GM12878 (cell line): Measurements from ENCODE around the gene GSC2. TPM values are rescaled to one million over a fixed set of nuclear protein-coding genes. Genes with fewer than 3 reads are reported as not detected.

Experiments used
- ATAC-seq: fragments of 200-7000 bp; cut with Tn5 transposase; 3 replicates; pipeline ENCODE4 v1.9.1; 2020; ENCODE audit warnings: mild to moderate bottlenecking, moderate library complexity
- BruUV-seq: library from RNA; stranded (reverse); fragments of 400-500 nt; replicated peaks from 2 replicates; lab custom pipeline; 2021; lab: Mats Ljungman, UMichigan
- CTCF ChIA-PET: fragments of 300-600 bp; sonication (Branson Sonifier 250); formaldehyde crosslinking; extraction: SDS; loops from one replicate; lab custom pipeline; 2021; ENCODE audit warnings: inconsistent platforms; lab: Yijun Ruan, JAX
- POLR2A ChIA-PET: fragments of 350-600 bp; formaldehyde crosslinking; extraction: SDS; loops from one replicate; lab custom pipeline; 2021; ENCODE audit warnings: inconsistent platforms; lab: Charles Lee
- RAD21 ChIA-PET: fragments of 300-600 bp; sonication (Branson Sonifier 250); formaldehyde crosslinking; loops from one replicate; lab custom pipeline; 2023; ENCODE audit warnings: antibody characterized with exemption; ENCODE audit not compliant: unreplicated experiment; lab: Charles Lee
- SMC1A ChIA-PET: fragments of 300-600 bp; sonication (Branson Sonifier 250); formaldehyde crosslinking; loops from one replicate; lab custom pipeline; 2023; ENCODE audit not compliant: unreplicated experiment, uncharacterized antibody; lab: Charles Lee
- DNase-seq: peaks from one replicate; pipeline ENCODE4 v3.0.0-alpha.2; 2011; ENCODE audit warnings: low read depth, low spot score
- FAIRE-seq: peaks from 3 replicates; lab custom pipeline; 2011; peaks lifted over from hg19 to GRCh38; lab: Jason Lieb, UNC
- H2AFZ ChIP-seq: 2 replicates; pipeline ENCODE4 v1.6.0; 2011; ENCODE audit warnings: low read depth, low read length, control low read depth; ENCODE audit not compliant: control insufficient read depth
- H3K27ac ChIP-seq: 2 replicates; pipeline ENCODE4 v1.5.1; 2011; ENCODE audit warnings: control low read depth; ENCODE audit not compliant: control insufficient read depth, insufficient read depth
- H3K27me3 ChIP-seq, 2 experiments: replicated peaks in 1 of 2; 2 replicates each; pipeline versions ENCODE4 v1.6.0 to v1.6.1; 2011; ENCODE audit warnings: low read length in 1 of 2; ENCODE audit not compliant: control insufficient read depth in 2 of 2, insufficient read depth in 2 of 2
- H3K36me3 ChIP-seq, 2 experiments: 2 replicates each; pipeline ENCODE4 v1.5.1; 2011; ENCODE audit warnings: low read length in 1 of 2; ENCODE audit not compliant: control insufficient read depth in 2 of 2, insufficient read depth in 2 of 2
- H3K4me1 ChIP-seq: 2 replicates; pipeline ENCODE4 v1.6.1; 2011; ENCODE audit warnings: mild to moderate bottlenecking, low read length, moderate library complexity, mixed read lengths; ENCODE audit not compliant: control insufficient read depth, insufficient read depth
- H3K4me2 ChIP-seq: 2 replicates; pipeline ENCODE4 v1.6.0; 2011; ENCODE audit warnings: control low read depth; ENCODE audit not compliant: control insufficient read depth, insufficient read depth
- H3K4me3 ChIP-seq: fragments of 200-600 bp; sonication (generic); 2 replicates; pipeline ENCODE4 v1.5.1; 2016
- H3K79me2 ChIP-seq: 2 replicates; pipeline ENCODE4 v1.6.0; 2011; ENCODE audit warnings: low read length; ENCODE audit not compliant: control insufficient read depth, insufficient read depth
- H3K9ac ChIP-seq: 2 replicates; pipeline ENCODE4 v1.8.0; 2011; ENCODE audit warnings: low read length, control low read depth, mixed read lengths; ENCODE audit not compliant: control insufficient read depth, insufficient read depth
- H3K9me3 ChIP-seq: replicated peaks from 3 replicates; pipeline ENCODE4 v1.5.1; 2011; ENCODE audit warnings: mild to moderate bottlenecking, low read length; ENCODE audit not compliant: control insufficient read depth, insufficient read depth
- H4K20me1 ChIP-seq: 2 replicates; pipeline ENCODE4 v1.6.0; 2011; ENCODE audit not compliant: control insufficient read depth, insufficient read depth
- BACH1 ChIP-seq: fragments of 450-650 bp; IDR thresholded peaks from 2 replicates; pipeline ENCODE4 v1.6.1; 2017; ENCODE audit warnings: mild to moderate bottlenecking, borderline replicate concordance
- FOXM1 ChIP-seq: IDR thresholded peaks from 2 replicates; pipeline ENCODE4 v1.6.1; 2012; ENCODE audit warnings: low read depth, mild to moderate bottlenecking, inconsistent platforms, low read length, moderate library complexity
- HDAC2 ChIP-seq: fragments of 200-600 bp; sonication (generic); IDR thresholded peaks from 2 replicates; pipeline ENCODE4 v1.6.1; 2017
- MYC ChIP-seq: IDR thresholded peaks from 2 replicates; pipeline ENCODE4 v1.6.1; 2011; ENCODE audit warnings: mild to moderate bottlenecking, low read length, moderate library complexity, inconsistent platforms; ENCODE audit not compliant: insufficient read depth, insufficient replicate concordance, insufficient read length, severe bottlenecking
- STAT3 ChIP-seq: IDR thresholded peaks from 2 replicates; pipeline ENCODE4 v1.6.1; 2011; ENCODE audit warnings: low read depth, low read length, improper control_type of control experiment
- ZNF207 ChIP-seq: fragments of 450-650 bp; IDR thresholded peaks from 2 replicates; pipeline ENCODE4 v1.6.1; 2014; ENCODE audit warnings: antibody characterized with exemption, mild to moderate bottlenecking, borderline replicate concordance
- ZNF217 ChIP-seq: fragments of 450-650 bp; IDR thresholded peaks from 2 replicates; pipeline ENCODE4 v1.6.1; 2017; ENCODE audit warnings: antibody characterized with exemption, mild to moderate bottlenecking
- WGBS: methylation state at CpG from one replicate; pipeline ENCODE4 v1.1.6; 2016; ENCODE audit warnings: low lambda C conversion rate; ENCODE audit not compliant: insufficient replicate concordance, insufficient coverage; ENCODE audit errors: missing lambda C conversion rate; 5-methylcytosine and 5-hydroxymethylcytosine counted together
- in situ Hi-C: fragments of 300-500 bp; cut with MboI; formaldehyde crosslinking; loops from 9 replicates; pipeline ENCODE4 v1.14.3; 2018; ENCODE audit warnings: mixed read lengths
- intact Hi-C: fragments of 100-400 bp; cut with micrococcal nuclease; formaldehyde crosslinking; loops from one replicate; pipeline ENCODE4 v1.14.2; 2022; ENCODE audit not compliant: unreplicated experiment
- polyA plus RNA-seq, 11 experiments: library from polyadenylated mRNA; depleted of rRNA in 4 of 11; unstranded in 6 of 11; stranded (reverse) in 5 of 11; fragments of >200 nt; fragmentation: Nextera tagmentation in 4 of 11; fragmentation: Illumina TruSeq in 1 of 11; extraction: Ambion mirVana in 4 of 11; extraction: Trizol in 1 of 11; gene quantifications; 1 replicate in 1 of 11; 2 replicates in 10 of 11; pipeline versions ENCODE4 v1.2.1 to v1.2.3, GENCODE V29; 2011 to 2016; ENCODE audit warnings: inconsistent platforms in 2 of 11, missing spikeins in 2 of 11, low read depth in 1 of 11
- total RNA-seq, 4 experiments: library from RNA; depleted of rRNA in 3 of 4; stranded (reverse); fragments of >200 nt in 3 of 4; fragmentation: Illumina TruSeq in 1 of 4; extraction: Trizol in 1 of 4; gene quantifications; 2 replicates each; pipeline versions ENCODE4 v1.2.1 to v1.2.3, GENCODE V29; 2013 to 2021
- TF ChIP-seq, protein P1 (sequence below): IDR thresholded peaks from 2 replicates; pipeline ENCODE4 v1.6.1; 2012; ENCODE audit warnings: low read depth, low read length, improper control_type of control experiment
- TF ChIP-seq, protein P2 (sequence below): fragments of 450-650 bp; IDR thresholded peaks from 2 replicates; pipeline ENCODE4 v1.6.1; 2017; ENCODE audit warnings: mild to moderate bottlenecking
- TF ChIP-seq, protein P3 (sequence below): fragments of 450-650 bp; conservative IDR thresholded peaks from 2 replicates; pipeline ENCODE4 v1.6.1; 2017; ENCODE audit warnings: mild to moderate bottlenecking, moderate library complexity
- TF ChIP-seq, protein P4 (sequence below): fragments of 450-650 bp; formaldehyde crosslinking; IDR thresholded peaks from 2 replicates; pipeline ENCODE4 v1.4.0; 2020; ENCODE audit warnings: mild to moderate bottlenecking, moderate library complexity
- TF ChIP-seq, protein P5 (sequence below): IDR thresholded peaks from 2 replicates; pipeline ENCODE4 v1.6.1; 2011; ENCODE audit warnings: low read depth, mild to moderate bottlenecking, low read length, moderate library complexity, borderline replicate concordance; ENCODE audit errors: extremely low read depth
- TF ChIP-seq, protein P6 (sequence below): fragments of 450-650 bp; IDR thresholded peaks from 2 replicates; pipeline ENCODE4 v1.6.1; 2018; ENCODE audit warnings: borderline replicate concordance, mild to moderate bottlenecking; ENCODE audit not compliant: partially characterized antibody

GSC2 gene
- total and polyA plus RNA-seq, 10 of the 15 experiments (the other 5 are each of a cell fraction or from before 2014, with no cell fraction given) = not detected

DNA sequence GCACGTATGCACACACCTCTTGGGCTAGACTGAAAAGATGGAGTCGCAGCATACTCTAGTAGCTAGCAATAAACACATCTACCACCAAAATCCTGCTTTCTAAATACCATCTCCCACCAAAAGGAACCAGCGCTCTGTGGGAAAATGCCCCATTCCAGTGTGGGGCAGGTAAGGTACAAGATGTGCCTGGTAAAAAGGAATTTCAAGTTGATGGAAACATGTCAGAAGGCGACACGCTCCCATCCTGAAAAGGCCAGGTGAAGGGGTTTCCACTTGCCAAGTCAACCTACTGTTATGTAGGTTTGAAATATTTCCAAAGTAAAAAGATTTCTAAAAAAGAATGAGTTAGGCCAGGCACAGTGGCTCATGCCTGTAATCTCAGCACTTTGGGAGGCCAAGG is 36.7 kb downstream of the GSC2 start:
- no peaks in the 10 kb centered on the region; a peak in 2 of 4 replicates for H3K36me3 ChIP-seq
- no peak overlapping the region for H3K9ac ChIP-seq
- H3K27ac ChIP-seq = no peak overlapping the region
- no peaks in the 10 kb centered on the region for H3K27me3 ChIP-seq
- H3K4me1 ChIP-seq = peaks cover 23% of the 10 kb centered on the region
- FAIRE-seq (no peak), ATAC-seq (no peak), DNase-seq (no peak)
- H3K4me2 ChIP-seq = no peak overlapping the region
- H3K9me3 ChIP-seq = no peaks in the 10 kb centered on the region
- 94% methylated on average over 5 of the region's 5 CpGs for WGBS
- H3K4me3 ChIP-seq = no peak overlapping the region
- ChIA-PET SMC1A (no interaction called here), RAD21 (interaction anchor here (0.7 kb wide), 1 partner anchor 36 kb away, joined by 3 read pairs; no protein-coding TSS in a partner anchor), CTCF (interaction anchor here (1.6 kb wide), 1 partner anchor 23 kb away, joined by 4 read pairs; no protein-coding TSS in a partner anchor), POLR2A (interaction anchor here (0.6 to 1.3 kb wide), 2 partner anchors 9 to 638 kb away, joined by 4 to 6 read pairs; partner anchors contain the start of gene DGCR2)
- peaks cover 74% of the 10 kb centered on the region for H3K79me2 ChIP-seq
- no peak overlapping the region for H2AFZ ChIP-seq
- intact Hi-C loops (no loop called here), in situ Hi-C loops (no loop called here)
- BruUV-seq = no TSS peak
- peaks cover 6% of the 10 kb centered on the region for H4K20me1 ChIP-seq
- TF ChIP-seq BACH1 (no peak), HDAC2 (no peak), STAT3 (no peak), ZNF207 (no peak), MYC (no peak), ZNF217 (no peak), FOXM1 (no peak)
- TF ChIP-seq, protein P1, sequence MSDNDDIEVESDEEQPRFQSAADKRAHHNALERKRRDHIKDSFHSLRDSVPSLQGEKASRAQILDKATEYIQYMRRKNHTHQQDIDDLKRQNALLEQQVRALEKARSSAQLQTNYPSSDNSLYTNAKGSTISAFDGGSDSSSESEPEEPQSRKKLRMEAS = no peak
- TF ChIP-seq, protein P2, sequence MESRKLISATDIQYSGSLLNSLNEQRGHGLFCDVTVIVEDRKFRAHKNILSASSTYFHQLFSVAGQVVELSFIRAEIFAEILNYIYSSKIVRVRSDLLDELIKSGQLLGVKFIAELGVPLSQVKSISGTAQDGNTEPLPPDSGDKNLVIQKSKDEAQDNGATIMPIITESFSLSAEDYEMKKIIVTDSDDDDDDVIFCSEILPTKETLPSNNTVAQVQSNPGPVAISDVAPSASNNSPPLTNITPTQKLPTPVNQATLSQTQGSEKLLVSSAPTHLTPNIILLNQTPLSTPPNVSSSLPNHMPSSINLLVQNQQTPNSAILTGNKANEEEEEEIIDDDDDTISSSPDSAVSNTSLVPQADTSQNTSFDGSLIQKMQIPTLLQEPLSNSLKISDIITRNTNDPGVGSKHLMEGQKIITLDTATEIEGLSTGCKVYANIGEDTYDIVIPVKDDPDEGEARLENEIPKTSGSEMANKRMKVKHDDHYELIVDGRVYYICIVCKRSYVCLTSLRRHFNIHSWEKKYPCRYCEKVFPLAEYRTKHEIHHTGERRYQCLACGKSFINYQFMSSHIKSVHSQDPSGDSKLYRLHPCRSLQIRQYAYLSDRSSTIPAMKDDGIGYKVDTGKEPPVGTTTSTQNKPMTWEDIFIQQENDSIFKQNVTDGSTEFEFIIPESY = no peak
- TF ChIP-seq, protein P3, sequence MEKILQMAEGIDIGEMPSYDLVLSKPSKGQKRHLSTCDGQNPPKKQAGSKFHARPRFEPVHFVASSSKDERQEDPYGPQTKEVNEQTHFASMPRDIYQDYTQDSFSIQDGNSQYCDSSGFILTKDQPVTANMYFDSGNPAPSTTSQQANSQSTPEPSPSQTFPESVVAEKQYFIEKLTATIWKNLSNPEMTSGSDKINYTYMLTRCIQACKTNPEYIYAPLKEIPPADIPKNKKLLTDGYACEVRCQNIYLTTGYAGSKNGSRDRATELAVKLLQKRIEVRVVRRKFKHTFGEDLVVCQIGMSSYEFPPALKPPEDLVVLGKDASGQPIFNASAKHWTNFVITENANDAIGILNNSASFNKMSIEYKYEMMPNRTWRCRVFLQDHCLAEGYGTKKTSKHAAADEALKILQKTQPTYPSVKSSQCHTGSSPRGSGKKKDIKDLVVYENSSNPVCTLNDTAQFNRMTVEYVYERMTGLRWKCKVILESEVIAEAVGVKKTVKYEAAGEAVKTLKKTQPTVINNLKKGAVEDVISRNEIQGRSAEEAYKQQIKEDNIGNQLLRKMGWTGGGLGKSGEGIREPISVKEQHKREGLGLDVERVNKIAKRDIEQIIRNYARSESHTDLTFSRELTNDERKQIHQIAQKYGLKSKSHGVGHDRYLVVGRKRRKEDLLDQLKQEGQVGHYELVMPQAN = no peak
- TF ChIP-seq, protein P4, sequence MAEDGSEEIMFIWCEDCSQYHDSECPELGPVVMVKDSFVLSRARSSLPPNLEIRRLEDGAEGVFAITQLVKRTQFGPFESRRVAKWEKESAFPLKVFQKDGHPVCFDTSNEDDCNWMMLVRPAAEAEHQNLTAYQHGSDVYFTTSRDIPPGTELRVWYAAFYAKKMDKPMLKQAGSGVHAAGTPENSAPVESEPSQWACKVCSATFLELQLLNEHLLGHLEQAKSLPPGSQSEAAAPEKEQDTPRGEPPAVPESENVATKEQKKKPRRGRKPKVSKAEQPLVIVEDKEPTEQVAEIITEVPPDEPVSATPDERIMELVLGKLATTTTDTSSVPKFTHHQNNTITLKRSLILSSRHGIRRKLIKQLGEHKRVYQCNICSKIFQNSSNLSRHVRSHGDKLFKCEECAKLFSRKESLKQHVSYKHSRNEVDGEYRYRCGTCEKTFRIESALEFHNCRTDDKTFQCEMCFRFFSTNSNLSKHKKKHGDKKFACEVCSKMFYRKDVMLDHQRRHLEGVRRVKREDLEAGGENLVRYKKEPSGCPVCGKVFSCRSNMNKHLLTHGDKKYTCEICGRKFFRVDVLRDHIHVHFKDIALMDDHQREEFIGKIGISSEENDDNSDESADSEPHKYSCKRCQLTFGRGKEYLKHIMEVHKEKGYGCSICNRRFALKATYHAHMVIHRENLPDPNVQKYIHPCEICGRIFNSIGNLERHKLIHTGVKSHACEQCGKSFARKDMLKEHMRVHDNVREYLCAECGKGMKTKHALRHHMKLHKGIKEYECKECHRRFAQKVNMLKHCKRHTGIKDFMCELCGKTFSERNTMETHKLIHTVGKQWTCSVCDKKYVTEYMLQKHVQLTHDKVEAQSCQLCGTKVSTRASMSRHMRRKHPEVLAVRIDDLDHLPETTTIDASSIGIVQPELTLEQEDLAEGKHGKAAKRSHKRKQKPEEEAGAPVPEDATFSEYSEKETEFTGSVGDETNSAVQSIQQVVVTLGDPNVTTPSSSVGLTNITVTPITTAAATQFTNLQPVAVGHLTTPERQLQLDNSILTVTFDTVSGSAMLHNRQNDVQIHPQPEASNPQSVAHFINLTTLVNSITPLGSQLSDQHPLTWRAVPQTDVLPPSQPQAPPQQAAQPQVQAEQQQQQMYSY (CRISPR knock-in tag) = no peak
- TF ChIP-seq, protein P5, sequence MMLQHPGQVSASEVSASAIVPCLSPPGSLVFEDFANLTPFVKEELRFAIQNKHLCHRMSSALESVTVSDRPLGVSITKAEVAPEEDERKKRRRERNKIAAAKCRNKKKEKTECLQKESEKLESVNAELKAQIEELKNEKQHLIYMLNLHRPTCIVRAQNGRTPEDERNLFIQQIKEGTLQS = no peak
- TF ChIP-seq, protein P6, sequence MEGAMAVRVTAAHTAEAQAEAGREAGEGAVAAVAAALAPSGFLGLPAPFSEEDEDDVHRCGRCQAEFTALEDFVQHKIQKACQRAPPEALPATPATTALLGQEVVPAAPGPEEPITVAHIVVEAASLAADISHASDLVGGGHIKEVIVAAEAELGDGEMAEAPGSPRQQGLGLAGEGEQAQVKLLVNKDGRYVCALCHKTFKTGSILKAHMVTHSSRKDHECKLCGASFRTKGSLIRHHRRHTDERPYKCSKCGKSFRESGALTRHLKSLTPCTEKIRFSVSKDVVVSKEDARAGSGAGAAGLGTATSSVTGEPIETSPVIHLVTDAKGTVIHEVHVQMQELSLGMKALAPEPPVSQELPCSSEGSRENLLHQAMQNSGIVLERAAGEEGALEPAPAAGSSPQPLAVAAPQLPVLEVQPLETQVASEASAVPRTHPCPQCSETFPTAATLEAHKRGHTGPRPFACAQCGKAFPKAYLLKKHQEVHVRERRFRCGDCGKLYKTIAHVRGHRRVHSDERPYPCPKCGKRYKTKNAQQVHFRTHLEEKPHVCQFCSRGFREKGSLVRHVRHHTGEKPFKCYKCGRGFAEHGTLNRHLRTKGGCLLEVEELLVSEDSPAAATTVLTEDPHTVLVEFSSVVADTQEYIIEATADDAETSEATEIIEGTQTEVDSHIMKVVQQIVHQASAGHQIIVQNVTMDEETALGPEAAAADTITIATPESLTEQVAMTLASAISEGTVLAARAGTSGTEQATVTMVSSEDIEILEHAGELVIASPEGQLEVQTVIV = no peak
